ENCODE results near the gene HECTD4. TPM values are rescaled to one million over a fixed set of nuclear protein-coding genes. Genes with fewer than 3 reads are reported as not detected.

The HECTD4 gene
- total RNA-seq, 1 donor from 2014 or later, result 12.9 TPM

- DNase-seq (ENCODE audit: low read depth) (no peak), FAIRE-seq (no peak)
- Histone ChIP-seq H3K27me3 (ENCODE audit: control insufficient read depth, insufficient read depth, low read length) (no peaks in the 10 kb centered on the region), H3K36me3 (ENCODE audit: control insufficient read depth, insufficient read depth, low read length) (no peaks in the 10 kb centered on the region), H3K4me3 (ENCODE audit: low read depth, low read length) (no peak overlapping the region)
- TF ChIP-seq CTCF (IDR thresholded peaks at IDR 0.05; ENCODE audit: insufficient read depth, low read length, severe bottlenecking), result no peak
Measured at GRCh38 chr12:112370199-112370598, 12.0 kb downstream of the HECTD4 start.

- TF ChIP-seq CTCF (IDR thresholded peaks at IDR 0.05; ENCODE audit: insufficient read depth, low read length, severe bottlenecking), result no peak
- Histone ChIP-seq H3K4me3 (ENCODE audit: low read depth, low read length) (no peak overlapping the region), H3K27me3 (ENCODE audit: control insufficient read depth, insufficient read depth, low read length) (no peaks in the 10 kb centered on the region), H3K36me3 (ENCODE audit: control insufficient read depth, insufficient read depth, low read length) (no peaks in the 10 kb centered on the region)
- FAIRE-seq, result no peak
- no peak for DNase-seq (ENCODE audit: low read depth)
Measured at GRCh38 chr12:112368856-112369255, 13.4 kb downstream of the HECTD4 start.

GRCh38 chr12:112367965-112368364, 14.3 kb downstream of the HECTD4 start:
- H3K36me3 ChIP-seq (ENCODE audit: control insufficient read depth, insufficient read depth, low read length), result no peaks in the 10 kb centered on the region
- FAIRE-seq, result no peak
- H3K4me3 ChIP-seq (ENCODE audit: low read depth, low read length), result no peak overlapping the region

GRCh38 chr12:112362310-112362709, 19.9 kb downstream of the HECTD4 start:
- Histone ChIP-seq H3K36me3 (ENCODE audit: control insufficient read depth, insufficient read depth, low read length) (no peaks in the 10 kb centered on the region), H3K4me3 (ENCODE audit: low read depth, low read length) (no peak overlapping the region), H3K27me3 (ENCODE audit: control insufficient read depth, insufficient read depth, low read length) (no peaks in the 10 kb centered on the region)
- no peak for FAIRE-seq
- no peak for DNase-seq (ENCODE audit: low read depth)
- no peak for TF ChIP-seq CTCF (IDR thresholded peaks at IDR 0.05; ENCODE audit: insufficient read depth, low read length, severe bottlenecking)

More at GRCh38 chr12:112367965-112368364, 14.3 kb downstream of the HECTD4 start:
- TF ChIP-seq CTCF (IDR thresholded peaks at IDR 0.05; ENCODE audit: insufficient read depth, low read length, severe bottlenecking), result no peak
- H3K27me3 ChIP-seq (ENCODE audit: control insufficient read depth, insufficient read depth, low read length), result no peaks in the 10 kb centered on the region
- DNase-seq (ENCODE audit: low read depth), result no peak

- no peak for FAIRE-seq
- no peak for TF ChIP-seq CTCF (IDR thresholded peaks at IDR 0.05; ENCODE audit: insufficient read depth, low read length, severe bottlenecking)
- no peaks in the 10 kb centered on the region for H3K36me3 ChIP-seq (ENCODE audit: control insufficient read depth, insufficient read depth, low read length)
- no peaks in the 10 kb centered on the region for H3K27me3 ChIP-seq (ENCODE audit: control insufficient read depth, insufficient read depth, low read length)
- no peak for DNase-seq (ENCODE audit: low read depth)
- no peak overlapping the region for H3K4me3 ChIP-seq (ENCODE audit: low read depth, low read length)
Measured at GRCh38 chr12:112361271-112361670, 21.0 kb downstream of the HECTD4 start.

- no peak for FAIRE-seq
- no peaks in the 10 kb centered on the region for H3K36me3 ChIP-seq (ENCODE audit: control insufficient read depth, insufficient read depth, low read length)
Measured at GRCh38 chr12:112359290-112359689, 22.9 kb downstream of the HECTD4 start.

More at GRCh38 chr12:112359290-112359689, 22.9 kb downstream of the HECTD4 start:
- H3K4me3 ChIP-seq (ENCODE audit: low read depth, low read length), result no peak overlapping the region
- H3K27me3 ChIP-seq (ENCODE audit: control insufficient read depth, insufficient read depth, low read length), result no peaks in the 10 kb centered on the region
- TF ChIP-seq CTCF (IDR thresholded peaks at IDR 0.05; ENCODE audit: insufficient read depth, low read length, severe bottlenecking), result no peak
- DNase-seq (ENCODE audit: low read depth), result no peak
